Measurements from ENCODE around the gene SDHA. TPM values are rescaled to one million over a fixed set of nuclear protein-coding genes. Genes with fewer than 3 reads are reported as not detected.

SDHA gene
- total RNA-seq, 1 experiment from 2014 or later = 163 TPM

DNA sequence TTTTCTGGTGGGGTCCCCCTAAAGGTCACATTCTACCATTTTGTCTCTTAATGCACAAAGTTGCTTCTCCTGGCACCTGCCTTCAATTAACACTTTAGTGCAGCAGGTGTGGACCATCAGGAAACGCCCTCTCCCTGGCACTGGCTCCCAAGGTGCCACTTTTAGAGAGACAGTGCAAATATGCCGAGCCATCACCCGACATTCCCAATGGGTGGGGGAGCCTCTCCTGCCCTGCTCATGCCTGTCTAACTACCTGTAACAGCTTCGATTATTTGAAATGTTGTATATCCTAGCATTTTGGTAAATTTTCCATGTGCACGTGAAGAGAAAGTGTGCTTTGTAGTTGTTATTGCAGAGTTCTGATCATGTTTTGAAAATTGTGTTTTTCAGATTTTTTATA lies 40.0 kb upstream of the SDHA start:
- H3K27ac ChIP-seq (ENCODE audit: low read length) = no peak overlapping the region
- no peak overlapping the region for H3K9ac ChIP-seq (ENCODE audit: low read length)
- H3K4me1 ChIP-seq (ENCODE audit: insufficient read depth, low read length) = no peaks in the 10 kb centered on the region
- no peaks in the 10 kb centered on the region for H3F3A ChIP-seq (ENCODE audit: low read length, unreplicated experiment)
- no peak for DNase-seq
- 0 out of 2 replicates have a peak, but pooled peaks cover 3% of the 10 kb centered on the region for H3K27me3 ChIP-seq (ENCODE audit: low read length)
- POLR2A ChIA-PET (ENCODE audit: unreplicated experiment) = no interaction called here
- H3K4me3 ChIP-seq (ENCODE audit: low read length) = no peak overlapping the region
- H3K9me3 ChIP-seq (ENCODE audit: low read length) = no peaks in the 10 kb centered on the region
- no peaks in the 10 kb centered on the region for H3K79me2 ChIP-seq (ENCODE audit: low read length)
- TF ChIP-seq, protein P1, sequence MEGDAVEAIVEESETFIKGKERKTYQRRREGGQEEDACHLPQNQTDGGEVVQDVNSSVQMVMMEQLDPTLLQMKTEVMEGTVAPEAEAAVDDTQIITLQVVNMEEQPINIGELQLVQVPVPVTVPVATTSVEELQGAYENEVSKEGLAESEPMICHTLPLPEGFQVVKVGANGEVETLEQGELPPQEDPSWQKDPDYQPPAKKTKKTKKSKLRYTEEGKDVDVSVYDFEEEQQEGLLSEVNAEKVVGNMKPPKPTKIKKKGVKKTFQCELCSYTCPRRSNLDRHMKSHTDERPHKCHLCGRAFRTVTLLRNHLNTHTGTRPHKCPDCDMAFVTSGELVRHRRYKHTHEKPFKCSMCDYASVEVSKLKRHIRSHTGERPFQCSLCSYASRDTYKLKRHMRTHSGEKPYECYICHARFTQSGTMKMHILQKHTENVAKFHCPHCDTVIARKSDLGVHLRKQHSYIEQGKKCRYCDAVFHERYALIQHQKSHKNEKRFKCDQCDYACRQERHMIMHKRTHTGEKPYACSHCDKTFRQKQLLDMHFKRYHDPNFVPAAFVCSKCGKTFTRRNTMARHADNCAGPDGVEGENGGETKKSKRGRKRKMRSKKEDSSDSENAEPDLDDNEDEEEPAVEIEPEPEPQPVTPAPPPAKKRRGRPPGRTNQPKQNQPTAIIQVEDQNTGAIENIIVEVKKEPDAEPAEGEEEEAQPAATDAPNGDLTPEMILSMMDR (conservative IDR thresholded peaks at IDR 0.05; ENCODE audit: low read depth, low read length) = no peak
- TF ChIP-seq EZH2 (IDR thresholded peaks at IDR 0.05; ENCODE audit: low read length, unreplicated experiment) (no peak), EZH2phosphoT487 (IDR thresholded peaks at IDR 0.05; ENCODE audit: borderline replicate concordance, low read length) (no peak)
- no peaks in the 10 kb centered on the region for H3K36me3 ChIP-seq (ENCODE audit: low read depth, low read length)
- BruUV-seq (replicated peaks) = no TSS peak
- no peaks in the 10 kb centered on the region for H4K20me1 ChIP-seq (ENCODE audit: low read length)
- H2AFZ ChIP-seq (ENCODE audit: low read length) = no peak overlapping the region
- ATAC-seq = no peak
- CTCF ChIA-PET = no interaction called here
- intact Hi-C loops (cut with micrococcal nuclease) = no loop called here
- no peaks in the 10 kb centered on the region for H3K9me2 ChIP-seq (replicated peaks; ENCODE audit: low read length)
- no peak overlapping the region for H3K4me2 ChIP-seq (ENCODE audit: low read length)

DNA sequence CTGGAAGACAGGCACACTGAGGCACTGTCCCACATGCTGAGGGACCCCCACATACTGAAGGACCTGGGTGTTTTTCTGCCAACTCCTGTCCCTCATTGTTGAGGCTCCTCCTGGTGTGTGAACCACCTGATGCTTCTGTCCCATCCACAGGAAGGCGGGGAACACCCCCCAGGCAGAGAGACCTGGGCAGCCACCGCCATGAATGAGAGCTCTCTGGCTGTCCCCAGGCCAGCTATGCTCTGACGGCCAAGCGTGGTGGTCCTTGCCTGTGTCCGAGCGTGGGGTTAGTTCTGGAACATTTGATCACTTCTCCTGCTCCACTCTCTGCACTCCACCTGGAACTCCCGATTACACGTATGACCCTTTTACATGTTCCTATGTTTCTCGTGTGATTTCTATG lies 38.7 kb upstream of the SDHA start:
- H3K4me1 ChIP-seq (ENCODE audit: insufficient read depth, low read length) = no peaks in the 10 kb centered on the region
- no peak overlapping the region for H3K9ac ChIP-seq (ENCODE audit: low read length)
- H3K9me2 ChIP-seq (replicated peaks; ENCODE audit: low read length) = no peaks in the 10 kb centered on the region
- no peaks in the 10 kb centered on the region for H4K20me1 ChIP-seq (ENCODE audit: low read length)
- no peak overlapping the region for H2AFZ ChIP-seq (ENCODE audit: low read length)
- H3K4me2 ChIP-seq (ENCODE audit: low read length) = no peak overlapping the region
- CTCF ChIA-PET = no interaction called here
- TF ChIP-seq EZH2phosphoT487 (IDR thresholded peaks at IDR 0.05; ENCODE audit: borderline replicate concordance, low read length) = no peak
- TF ChIP-seq, protein P1 (conservative IDR thresholded peaks at IDR 0.05; ENCODE audit: low read depth, low read length) = no peak
- no peak for TF ChIP-seq EZH2 (IDR thresholded peaks at IDR 0.05; ENCODE audit: low read length, unreplicated experiment)
- H3K79me2 ChIP-seq (ENCODE audit: low read length) = no peaks in the 10 kb centered on the region
- no peak overlapping the region for H3K27ac ChIP-seq (ENCODE audit: low read length)
- H3F3A ChIP-seq (ENCODE audit: low read length, unreplicated experiment) = no peaks in the 10 kb centered on the region
- no peak for ATAC-seq
- no peak for DNase-seq
- BruUV-seq (replicated peaks) = no TSS peak
- H3K4me3 ChIP-seq (ENCODE audit: low read length) = no peak overlapping the region
- intact Hi-C loops (cut with micrococcal nuclease) = no loop called here
- no peaks in the 10 kb centered on the region for H3K36me3 ChIP-seq (ENCODE audit: low read depth, low read length)
- H3K9me3 ChIP-seq (ENCODE audit: low read length) = no peaks in the 10 kb centered on the region
- 0 out of 2 replicates have a peak, but pooled peaks cover 3% of the 10 kb centered on the region for H3K27me3 ChIP-seq (ENCODE audit: low read length)
- POLR2A ChIA-PET (ENCODE audit: unreplicated experiment) = no interaction called here

DNA sequence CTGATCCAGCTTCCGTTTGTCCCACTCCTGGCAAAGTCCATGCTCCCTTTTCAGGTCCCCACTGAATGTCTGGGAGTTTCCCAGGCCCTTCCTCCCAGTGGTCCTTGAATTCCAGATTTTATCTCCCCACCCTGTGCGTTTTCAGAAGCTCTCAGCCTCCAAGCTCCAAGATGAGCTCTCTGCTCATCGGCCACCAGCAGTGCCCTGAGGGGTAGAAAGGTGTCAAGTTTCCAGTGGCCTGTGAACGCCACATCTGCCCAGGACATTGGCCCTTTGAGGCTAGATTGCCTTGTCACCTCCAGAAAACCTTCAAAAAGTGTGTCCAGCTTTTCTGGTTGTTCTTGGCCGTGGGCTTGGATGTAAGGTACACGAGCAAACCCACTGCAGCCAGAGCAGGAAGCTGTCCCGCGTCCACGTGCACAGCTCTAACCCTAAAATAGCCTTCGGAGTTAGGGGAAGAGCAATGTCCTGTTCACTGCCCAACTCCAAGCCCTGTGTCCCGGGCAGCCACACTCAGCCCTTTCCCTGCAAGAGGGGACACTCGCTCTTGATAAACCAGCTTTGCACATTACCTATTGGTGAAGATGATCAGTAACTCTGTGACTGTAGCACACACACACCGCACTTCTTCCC lies 37.7 kb upstream of the SDHA start:
- Histone ChIP-seq H2AFZ (ENCODE audit: low read length) (no peak overlapping the region), H3K9me2 (replicated peaks; ENCODE audit: low read length) (no peaks in the 10 kb centered on the region), H3K27ac (ENCODE audit: low read length) (no peak overlapping the region), H3K27me3 (ENCODE audit: low read length) (0 out of 2 replicates have a peak, but pooled peaks cover 3% of the 10 kb centered on the region), H3K9me3 (ENCODE audit: low read length) (no peaks in the 10 kb centered on the region), H4K20me1 (ENCODE audit: low read length) (no peaks in the 10 kb centered on the region), H3K4me2 (ENCODE audit: low read length) (no peak overlapping the region), H3K36me3 (ENCODE audit: low read depth, low read length) (no peaks in the 10 kb centered on the region), H3K79me2 (ENCODE audit: low read length) (no peaks in the 10 kb centered on the region), H3K4me1 (ENCODE audit: insufficient read depth, low read length) (no peaks in the 10 kb centered on the region), H3K9ac (ENCODE audit: low read length) (no peak overlapping the region), H3K4me3 (ENCODE audit: low read length) (no peak overlapping the region), H3F3A (ENCODE audit: low read length, unreplicated experiment) (no peaks in the 10 kb centered on the region)
- TF ChIP-seq EZH2 (IDR thresholded peaks at IDR 0.05; ENCODE audit: low read length, unreplicated experiment) (no peak), EZH2phosphoT487 (IDR thresholded peaks at IDR 0.05; ENCODE audit: borderline replicate concordance, low read length) (no peak)
- TF ChIP-seq, protein P1 (conservative IDR thresholded peaks at IDR 0.05; ENCODE audit: low read depth, low read length) = no peak
- DNase-seq = no peak
- no peak for ATAC-seq
- POLR2A ChIA-PET (ENCODE audit: unreplicated experiment) = interaction anchor here (0.5 kb wide), 1 partner anchor 133 kb away, joined by 3 read pairs; no protein-coding TSS in a partner anchor
- BruUV-seq (replicated peaks) = no TSS peak
- intact Hi-C loops (cut with micrococcal nuclease) = no loop called here
- CTCF ChIA-PET = interaction anchor here (1.0 kb wide), 1 partner anchor 8 kb away, joined by 3 read pairs; no protein-coding TSS in a partner anchor
